Measurements from ENCODE around the gene MLYCD.
"Not testable (repeated sequence)": the region's sequence is repeated elsewhere in the genome, so short reads cannot be mapped to it uniquely, and the experiment has no call there.

Gene MLYCD

DNA sequence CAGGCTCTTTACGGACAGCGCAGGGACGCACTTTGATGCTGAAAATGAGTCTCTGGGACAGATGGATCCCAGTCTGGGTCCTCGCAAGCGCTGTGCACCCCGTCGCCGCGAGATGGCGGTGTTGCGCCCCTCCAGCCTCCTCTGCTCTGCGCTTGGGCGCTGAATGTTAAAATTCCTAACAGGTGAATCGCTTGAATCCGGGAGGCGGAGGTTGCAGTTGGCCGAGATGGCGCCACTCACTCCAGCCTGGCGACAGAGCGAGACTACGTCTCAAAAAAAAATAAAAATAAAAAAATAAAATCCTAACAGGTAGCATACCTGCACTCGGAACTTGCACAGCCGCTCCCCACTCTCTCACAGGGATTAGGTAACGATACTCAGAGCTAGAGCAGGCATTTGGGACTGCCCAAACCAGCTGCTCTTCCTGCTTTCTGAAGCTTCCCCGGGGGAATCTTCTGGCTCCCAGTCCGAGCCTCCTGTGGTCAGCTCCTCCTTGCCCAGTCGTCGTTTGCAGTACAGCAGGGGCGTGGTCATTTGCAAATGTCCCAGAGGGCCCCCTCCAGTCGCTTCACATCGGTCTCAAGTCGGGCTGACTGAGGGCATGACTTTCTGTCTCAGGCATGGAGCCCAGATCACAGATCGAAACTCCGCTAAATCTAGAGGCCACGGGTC lies 27.9 kb downstream of the MLYCD start:
- DNase-seq = peak; percentile 74

DNA sequence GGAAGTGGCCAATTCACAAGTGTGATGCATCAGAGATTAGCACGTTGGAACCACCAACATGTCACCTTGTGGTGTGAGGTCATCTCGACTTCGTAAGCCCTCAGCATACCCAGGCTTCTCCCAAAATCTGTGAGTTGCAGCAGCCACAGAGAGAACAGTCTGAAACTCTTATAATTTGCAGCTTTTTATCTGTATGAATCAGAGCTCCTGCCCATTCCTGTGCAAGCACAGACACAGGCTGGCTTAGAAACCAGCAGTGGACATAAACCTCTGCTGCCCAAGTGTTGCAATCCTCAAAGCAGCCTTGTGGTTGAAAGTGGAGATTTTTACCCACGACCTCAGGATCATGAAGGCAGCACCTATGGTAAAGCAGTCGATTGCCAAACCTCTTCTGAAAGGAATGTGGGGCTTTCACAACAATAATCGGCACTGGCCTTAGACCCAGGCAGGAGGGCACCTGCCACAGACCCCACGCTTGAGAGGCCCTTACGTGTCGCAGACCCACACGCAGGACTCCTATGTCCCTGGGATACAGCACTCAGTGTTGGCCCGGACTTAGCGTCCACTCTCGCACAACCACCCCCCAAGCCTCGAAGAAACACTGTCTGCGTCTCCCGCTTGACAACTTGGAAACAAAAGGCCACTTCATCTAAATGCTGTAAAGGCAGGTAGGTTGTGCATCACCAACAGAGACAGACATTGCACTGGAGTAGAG lies 29.6 kb downstream of the MLYCD start:
- DNase-seq = no peak

DNA sequence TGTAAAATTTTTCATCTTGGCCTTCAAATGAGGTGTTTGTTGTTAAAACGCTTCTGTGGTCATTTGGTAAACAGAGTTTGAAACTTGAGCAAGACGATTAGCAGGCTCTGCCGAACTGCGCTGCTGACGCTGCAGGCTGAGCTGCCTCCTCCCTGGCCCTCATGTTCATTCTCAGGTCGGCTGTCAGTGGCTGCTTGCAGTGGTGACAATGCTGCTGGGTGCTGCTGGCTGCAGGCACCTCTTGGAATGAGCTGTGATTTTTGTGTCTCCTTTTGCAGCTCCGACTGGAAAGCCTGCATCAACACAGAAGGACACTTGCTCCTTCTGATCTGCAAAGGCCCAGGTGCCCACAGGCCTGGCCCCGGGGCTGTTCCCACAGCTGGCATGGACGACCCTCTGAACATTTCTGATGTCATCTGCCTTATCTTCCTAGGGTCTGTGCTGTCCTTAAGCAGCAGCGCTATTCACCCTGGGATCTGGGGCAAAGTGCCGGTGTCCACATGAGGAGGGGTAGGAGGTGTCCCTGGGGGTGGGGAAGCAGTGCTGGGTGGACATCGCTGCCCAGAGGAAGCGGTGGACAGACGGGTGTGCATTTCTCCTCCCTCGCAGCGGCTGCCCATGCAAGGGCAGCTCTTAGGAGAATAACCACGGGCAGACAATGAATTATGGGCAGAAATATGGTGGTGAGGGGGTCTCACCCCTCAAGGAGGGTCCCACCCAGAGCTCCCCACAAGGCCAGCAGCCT lies 31.1 kb downstream of the MLYCD start:
- DNase-seq = no peak

DNA sequence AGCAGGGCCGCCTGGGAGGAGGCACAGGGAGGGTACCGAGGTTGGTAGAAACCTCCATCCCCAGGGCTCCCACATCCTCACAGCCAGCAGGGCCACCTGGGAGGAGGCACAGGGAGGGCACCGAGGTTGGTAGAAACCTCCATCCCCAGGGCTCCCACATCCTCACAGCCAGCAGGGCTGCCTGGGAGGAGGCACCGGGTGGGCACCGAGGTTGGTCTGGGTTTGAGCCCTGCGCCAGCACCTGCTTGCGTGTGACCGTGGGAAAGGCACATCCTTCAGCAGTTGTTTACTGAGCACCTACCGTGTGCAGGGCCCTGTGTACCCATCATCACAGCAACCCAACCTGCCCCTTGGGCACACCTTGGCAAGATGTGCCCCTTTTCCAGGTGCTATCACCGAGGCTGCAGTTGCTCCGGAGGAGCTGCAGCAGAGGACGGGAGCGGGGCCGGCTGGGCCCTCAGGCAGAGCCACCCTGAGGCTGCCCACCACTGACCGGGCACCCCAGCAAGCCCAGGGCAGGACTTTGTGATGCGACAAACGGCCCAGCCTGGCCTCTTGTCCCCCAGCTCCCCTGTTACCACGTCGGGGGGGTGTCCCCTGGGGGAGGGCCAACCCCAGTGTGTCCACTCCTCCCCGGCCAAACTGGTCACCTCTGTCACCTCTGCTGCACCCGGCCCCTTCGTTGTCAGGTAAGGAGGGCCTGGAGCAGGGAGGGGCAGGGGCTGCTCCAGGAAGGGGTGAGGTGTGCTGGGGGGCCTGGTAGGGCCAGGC lies 32.0 kb downstream of the MLYCD start:
- no peak for DNase-seq

DNA sequence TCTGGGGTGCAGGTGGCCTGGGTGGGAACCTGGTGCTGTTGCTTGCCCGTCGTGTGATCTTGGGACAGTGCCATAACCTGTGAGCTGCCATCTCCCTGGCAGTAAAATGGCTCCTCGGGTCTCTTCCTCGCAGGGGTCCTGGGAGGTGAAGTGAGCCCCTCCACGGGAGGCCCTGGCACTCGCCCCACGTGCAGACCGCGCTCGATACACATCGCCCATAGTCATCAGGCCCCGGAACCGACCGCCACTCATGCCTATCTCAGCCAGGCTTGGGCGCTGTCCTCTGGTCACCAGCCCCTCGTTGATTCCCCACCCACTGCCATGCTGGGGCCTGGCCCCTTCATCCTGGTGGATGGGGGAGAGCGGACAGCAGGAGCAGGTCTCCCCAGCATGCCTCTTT lies 32.6 kb downstream of the MLYCD start:
- no peak for DNase-seq

DNA sequence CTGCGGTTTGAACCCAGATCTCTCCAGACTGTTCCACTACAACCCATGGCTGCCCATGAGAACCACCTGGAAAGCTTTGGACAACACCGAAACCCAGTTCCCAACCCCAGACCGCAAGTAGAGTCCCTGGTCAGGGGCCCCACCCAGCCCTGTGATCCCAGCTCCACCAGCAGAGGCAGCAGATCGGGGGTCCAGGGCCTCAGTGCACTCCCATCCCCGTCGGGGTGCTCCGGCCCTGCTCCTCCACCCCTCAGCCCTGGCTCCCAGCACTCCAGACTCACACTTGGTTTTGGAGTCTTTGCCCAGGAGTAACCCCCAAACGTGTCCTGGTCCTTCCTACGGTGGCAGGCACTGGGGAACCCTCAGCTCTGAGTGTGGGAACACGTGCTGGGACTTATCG lies 33.4 kb downstream of the MLYCD start:
- DNase-seq = no peak

DNA sequence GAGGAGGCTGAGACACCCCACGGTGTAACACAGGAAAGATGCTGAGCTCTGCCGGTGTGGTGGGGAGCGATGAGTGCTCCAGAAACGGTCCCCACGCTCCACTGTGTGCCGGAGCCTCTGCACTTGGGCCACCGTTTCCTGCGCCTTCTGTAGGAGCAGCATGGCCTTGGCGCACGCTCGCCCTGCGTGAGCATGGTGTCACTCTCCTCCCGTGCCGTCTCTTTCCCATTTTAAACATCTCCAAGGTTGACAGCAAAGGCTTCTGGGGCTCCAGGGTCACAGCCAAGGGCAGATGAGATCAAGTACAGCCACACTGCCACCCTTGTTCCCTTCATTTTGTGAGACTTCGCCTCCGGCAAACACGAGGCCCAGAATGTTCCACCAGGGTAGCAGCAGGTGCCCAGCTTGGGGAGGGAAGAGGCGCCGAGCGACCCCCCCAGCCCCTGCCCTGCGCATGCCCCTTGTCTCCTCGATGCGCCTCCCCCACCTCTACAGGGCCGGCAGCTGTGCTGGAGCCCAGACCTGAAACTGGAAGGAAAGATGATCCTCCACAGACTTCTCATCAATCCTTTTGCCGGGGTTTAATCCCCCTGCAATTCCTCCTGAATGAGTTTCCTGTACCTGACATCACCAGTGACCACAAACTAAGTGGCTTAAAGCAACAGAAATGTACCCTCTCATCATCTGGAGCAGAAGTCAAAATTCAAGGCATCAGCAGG lies 34.2 kb downstream of the MLYCD start:
- DNase-seq = no peak

DNA sequence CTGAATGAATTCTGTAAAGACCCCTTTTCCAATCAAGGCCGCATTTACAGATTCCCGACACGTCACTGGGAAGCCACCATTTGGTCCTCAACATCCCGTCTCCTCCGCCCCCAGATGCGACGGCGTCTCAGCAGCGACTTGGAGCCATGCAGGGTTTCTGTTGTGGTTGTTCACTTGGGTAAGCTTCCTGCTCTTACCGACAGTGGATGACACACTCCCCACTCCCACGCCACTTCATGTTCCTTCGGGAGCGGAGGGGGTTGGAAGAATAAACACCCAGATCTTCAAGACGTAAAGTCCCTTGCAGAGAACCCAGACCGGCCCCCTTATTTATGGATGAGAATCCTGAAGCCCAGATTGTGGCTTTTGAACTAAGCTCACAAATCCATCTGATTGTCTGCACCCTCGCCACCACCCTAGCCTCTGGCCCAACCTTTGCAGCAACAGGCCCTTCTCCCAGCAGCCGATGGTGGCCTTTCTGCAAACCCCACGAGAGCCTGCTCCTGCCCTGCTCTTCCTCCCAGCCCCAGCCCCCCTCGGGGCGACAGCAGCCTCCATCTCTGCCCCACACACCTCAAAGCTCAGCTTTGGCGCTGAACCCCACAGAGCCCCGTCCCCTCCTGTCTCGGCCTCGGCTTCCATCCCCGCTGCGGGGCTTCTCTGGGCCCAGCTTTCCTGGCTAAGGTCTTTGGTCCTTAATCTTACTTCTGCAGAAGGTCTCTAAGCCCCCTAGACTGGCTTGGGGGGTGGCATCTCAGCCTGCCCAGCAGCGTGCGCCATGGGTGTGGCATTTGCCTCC lies 35.2 kb downstream of the MLYCD start:
- DNase-seq = no peak

DNA sequence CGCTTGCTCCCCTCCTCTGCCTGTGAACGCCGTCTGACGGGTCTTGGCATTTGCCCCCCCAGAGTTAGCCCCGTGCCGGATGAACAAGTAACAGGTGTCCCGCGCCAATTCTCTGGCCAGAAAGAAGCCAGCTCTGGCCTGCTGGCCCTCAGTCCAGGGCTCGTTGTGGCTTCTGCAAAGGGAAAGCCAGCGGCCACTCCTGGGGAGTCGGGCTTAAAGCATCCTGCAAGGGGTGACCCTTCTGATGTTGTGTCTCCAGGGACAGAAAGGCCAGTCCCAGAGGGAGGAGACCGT lies 35.7 kb downstream of the MLYCD start:
- no peak for DNase-seq

DNA sequence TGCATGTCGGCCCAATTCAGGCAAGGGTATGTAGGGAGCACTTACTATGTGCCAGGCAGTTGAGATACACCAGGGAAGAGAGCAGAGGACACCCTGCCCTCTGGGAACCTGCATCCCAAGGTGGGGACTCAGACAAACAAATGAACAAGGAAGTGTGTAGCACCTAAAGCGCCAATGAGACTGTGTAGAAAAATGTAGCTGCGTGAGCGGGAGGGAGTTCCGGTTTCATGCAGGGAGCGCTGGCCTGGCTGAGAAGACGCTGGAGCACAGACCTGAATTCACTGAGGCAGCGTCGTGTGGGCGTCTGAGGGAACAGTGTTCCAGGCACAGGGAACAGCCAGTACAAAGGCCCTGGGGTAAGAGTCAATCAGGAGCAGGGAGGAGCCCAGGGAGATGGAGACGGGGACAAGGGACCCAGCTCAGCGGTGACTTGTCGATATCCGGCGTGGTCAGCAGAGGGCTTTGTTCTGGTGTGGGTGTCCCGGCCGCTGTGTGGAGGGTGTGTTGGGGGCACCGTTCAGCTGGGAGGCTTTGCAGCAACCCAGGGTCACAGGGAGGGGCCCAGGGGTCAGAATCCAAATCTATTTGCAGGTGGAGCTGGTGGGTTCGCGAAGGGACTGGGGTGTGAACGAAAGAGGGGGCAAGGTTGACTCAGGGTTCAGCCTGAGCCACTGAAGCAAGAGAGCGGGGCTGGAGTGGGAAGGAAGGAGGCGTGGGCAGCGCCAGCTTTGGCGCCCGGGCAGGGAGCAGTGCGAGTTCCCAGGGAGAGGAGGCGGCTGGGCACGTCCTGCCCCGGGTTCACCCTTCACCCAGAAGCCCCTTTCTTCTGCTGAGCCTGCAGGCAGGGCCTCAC lies 36.3 kb downstream of the MLYCD start:
- DNase-seq = no peak

DNA sequence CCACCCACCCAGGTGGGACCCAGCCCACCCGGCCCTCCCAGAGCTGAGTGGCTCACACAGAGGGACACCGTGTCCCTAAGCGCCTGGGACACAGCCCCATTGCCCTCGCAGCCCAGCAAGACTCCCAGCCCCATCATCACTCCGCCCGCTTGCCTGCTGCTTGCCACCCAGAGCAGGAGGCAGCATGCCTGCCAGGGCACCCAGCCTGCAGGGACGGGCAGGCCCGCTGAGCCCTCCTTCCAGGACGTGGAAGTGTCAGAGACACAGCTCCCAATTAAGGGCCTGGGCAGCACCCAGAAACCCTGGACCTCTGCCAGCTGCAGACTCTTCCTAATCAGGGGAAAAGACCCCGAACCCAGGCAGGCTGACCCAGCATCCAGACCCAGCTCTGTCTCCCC lies 36.9 kb downstream of the MLYCD start:
- DNase-seq = no peak

DNA sequence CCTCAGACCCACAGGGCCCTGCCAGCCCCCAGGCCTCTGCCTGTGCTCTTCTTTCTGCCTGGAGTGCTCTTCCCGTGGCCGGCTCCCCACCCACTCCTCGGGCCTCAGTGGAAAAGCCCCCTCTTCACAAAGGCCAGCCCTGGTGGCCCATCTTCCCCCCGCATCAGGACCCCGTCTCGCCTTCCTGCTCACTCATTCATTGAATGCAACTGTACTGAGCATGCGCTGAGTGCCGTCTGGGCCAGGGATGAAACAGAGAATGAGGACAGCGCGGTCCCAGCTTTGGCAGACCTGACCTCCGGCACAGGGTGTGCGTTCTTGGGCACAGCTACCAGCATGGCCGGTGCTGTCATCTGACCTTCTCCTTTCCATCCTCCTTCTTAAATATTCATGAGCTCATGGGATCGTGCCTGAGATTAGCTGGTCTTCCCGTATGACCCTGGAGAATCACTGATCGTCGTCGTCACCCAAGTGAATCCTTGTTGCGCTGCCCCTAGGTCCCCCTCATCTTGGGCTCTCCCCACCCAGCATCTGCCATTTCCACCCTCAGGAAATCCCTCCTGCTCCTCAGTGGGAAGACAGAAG lies 37.8 kb downstream of the MLYCD start:
- no peak for DNase-seq

DNA sequence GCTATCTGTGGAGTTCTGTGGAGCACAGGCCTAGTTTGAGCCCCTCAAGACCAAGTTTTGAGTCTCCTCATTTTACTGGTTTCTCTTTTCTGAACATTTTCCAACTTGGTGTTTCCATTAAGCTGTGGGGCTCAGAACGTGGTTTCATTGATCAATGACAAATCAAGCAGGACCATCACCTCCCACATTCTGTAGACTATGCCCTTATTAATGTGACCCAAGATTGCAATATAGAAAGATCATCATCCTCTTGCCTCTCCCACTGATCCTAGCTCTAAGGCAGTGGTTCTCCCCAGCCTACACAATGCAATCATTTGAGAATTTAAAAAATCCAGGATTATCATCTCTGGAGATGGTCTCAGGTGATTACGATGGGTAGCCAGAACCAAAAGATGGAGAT lies 38.4 kb downstream of the MLYCD start:
- no peak for DNase-seq

DNA sequence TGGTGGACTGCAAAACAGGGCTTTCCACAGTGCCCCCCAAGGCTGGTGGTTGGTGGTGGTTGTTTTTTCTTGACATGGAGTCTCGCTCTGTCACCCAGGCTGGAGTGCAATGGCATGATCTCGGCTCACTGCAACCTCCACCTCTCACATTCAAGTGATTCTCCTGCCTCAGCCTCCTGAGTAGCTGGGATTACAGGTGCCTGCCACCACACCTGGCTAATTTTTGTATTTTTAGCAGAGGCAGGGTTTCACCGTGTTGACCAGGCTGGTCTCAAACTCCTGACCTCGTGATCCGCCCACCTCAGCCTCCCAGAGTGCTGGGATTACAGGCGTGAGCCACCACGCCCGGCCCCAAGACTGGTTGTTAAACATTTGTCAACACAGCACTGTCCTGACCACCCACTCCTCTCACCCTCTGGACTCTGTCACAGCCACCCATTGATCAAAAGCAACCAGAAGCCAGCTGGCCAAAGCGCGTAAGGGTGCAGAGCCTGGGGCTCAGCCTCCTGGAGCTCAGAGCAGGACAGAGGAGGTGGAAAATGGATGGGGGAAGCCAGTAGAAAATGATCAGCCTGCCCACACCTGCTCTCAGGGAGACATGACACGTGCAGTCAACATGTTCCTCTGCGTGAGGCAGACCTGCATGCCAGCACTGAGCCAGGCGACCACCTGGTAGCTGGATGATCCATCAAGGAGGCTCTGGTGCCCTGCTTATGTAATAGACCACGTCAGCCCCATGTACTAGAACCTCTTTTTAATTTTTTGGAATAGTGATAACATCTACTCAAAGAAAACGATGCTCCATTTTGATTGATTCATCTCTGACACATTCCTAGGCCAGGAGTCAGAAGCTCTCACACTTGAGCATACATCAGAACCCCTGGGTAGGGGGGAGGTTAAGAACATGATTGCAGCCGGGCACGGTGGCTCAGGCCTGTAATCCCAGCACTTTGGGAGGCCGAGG lies 39.3 kb downstream of the MLYCD start:
- DNase-seq = no peak

DNA sequence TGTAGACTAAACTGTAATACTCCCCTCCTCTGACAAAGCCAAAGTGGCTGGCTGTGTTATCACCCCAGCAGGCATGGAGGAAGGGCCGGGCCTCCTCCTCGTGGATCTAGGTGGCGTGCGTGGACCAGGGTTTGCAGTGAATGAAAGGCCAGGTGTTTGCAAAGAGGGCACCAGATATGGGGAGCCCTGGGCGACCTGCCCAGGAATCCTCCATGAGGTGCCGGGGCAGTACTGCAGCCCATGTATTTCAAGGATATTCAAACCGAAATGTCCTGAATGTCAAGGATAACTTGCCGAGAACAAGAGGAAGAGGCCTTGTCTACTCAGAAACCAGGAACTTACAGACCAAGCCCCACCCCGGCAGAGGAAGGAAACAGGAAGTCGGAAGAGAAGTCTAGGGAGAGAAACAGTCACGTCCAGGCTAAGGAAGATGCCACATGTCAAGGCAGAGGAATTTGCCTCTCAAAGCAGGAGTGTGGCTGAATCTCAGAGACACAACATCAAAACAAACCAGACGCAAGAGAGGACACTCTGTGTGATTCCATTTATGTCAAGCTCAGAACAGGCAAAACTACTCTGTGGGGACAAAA lies 40.4 kb downstream of the MLYCD start:
- DNase-seq = no peak

DNA sequence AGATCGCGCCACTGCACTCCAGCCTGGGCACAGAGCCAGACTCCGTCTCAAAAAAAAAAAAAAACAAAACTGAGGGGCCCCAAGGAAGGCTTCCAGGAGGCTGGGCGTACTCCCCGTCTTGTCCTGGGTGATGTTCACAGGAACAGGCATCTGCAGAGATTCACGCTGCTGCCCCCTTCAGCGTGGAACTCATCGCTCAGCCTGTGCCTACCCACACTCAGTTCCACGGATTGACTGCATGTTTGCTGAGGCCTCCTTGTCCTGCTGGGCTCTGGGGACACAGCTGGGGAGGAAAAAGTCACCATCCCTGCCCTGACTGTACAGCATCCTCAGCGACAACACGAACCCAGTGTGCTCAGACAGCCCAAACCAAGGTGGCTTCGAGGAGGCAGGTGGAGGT lies 41.2 kb downstream of the MLYCD start:
- DNase-seq = no peak

DNA sequence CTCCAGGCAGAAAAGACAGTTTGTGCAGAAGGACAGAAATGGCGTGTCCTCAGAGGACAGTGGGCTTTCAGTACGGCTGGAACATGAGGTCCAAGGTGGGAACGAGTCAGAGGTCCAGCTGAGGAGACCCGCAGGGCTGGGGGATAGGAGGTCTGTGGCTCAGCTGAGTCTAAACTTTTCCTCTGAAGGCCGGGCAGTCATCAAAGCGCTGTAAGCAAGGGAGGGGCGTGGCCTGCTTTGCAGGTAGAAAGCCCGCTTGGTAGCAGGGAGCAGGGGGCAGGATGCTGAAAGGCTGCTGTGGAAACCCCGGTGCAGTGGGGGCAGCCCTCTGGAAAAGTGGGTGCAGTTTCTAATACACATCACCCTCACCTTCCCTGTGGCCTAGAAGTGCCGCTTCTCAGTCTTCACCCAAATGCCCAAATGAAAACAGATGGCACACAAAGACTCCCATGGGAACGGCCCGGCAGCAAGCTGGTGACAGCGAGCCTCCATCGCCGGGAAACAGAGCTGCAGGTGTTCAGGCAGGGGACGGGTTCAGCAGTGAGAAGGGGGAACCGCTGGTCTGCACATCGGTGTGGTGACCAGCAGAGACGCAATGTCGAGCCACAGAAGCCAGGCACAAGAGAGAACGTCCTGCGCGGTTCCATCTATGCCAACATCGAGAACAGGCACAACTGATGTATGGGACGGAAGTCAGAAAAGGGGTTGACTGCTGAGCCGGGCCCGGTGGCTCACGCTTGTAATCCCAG lies 41.9 kb downstream of the MLYCD start:
- DNase-seq = no peak

DNA sequence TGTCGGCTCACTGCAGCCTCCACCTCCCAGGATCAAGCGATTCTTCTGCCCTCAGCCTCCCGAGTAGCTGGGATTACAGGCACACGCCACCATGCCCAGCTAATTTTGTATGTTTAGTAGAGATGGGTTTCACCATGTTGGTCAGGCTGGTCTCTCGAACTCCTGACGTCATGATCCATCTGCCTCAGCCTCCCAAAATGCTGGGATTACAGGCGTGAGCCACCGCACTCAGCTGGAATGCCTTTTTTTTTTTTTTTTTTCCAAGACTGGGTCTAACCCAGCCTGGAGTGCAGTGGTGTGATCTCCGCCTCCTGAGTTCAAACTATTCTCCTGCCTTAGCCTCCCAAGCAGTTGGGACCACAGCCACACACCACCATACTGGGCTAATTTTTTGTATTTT lies 42.6 kb downstream of the MLYCD start:
- not testable (repeated sequence) for DNase-seq
